ENCODE measurements around the gene HRCT1. TPM values are rescaled to one million over a fixed set of nuclear protein-coding genes. Genes with fewer than 3 reads are reported as not detected.

HRCT1 gene
- total RNA-seq, 1 experiment from 2014 or later, result 1.7 TPM

- TSS peak; percentile 58 for BruUV-seq (replicated peaks)
- DNase-seq (no peak), ATAC-seq (no peak)
- Histone ChIP-seq H3K36me3 (ENCODE audit: low read depth, low read length) (no peaks in the 10 kb centered on the region), H3K27me3 (ENCODE audit: low read length) (no peaks in the 10 kb centered on the region), H3K9me2 (replicated peaks; ENCODE audit: low read length) (no peaks in the 10 kb centered on the region), H3K4me2 (ENCODE audit: low read length) (peak overlapping the region; percentile 83), H3K27ac (ENCODE audit: low read length) (peak overlapping the region; percentile 99), H3K4me1 (ENCODE audit: insufficient read depth, low read length) (peaks cover 36% of the 10 kb centered on the region), H3K4me3 (ENCODE audit: low read length) (no peak overlapping the region), H3F3A (ENCODE audit: low read length, unreplicated experiment) (peaks cover 8% of the 10 kb centered on the region), H2AFZ (ENCODE audit: low read length) (no peak overlapping the region), H3K9ac (ENCODE audit: low read length) (peak overlapping the region; percentile 39), H3K9me3 (ENCODE audit: low read length) (no peaks in the 10 kb centered on the region), H3K79me2 (ENCODE audit: low read length) (no peaks in the 10 kb centered on the region), H4K20me1 (ENCODE audit: low read length) (no peaks in the 10 kb centered on the region)
- ChIA-PET CTCF (interaction anchor here (0.6 kb wide), 1 partner anchor 22 kb away, joined by 6 read pairs; no protein-coding TSS in a partner anchor), POLR2A (ENCODE audit: unreplicated experiment) (no interaction called here)
- no peak for TF ChIP-seq EZH2phosphoT487 (IDR thresholded peaks at IDR 0.05; ENCODE audit: borderline replicate concordance, low read length)
- no peak for TF ChIP-seq EZH2 (IDR thresholded peaks at IDR 0.05; ENCODE audit: low read length, unreplicated experiment)
- TF ChIP-seq, protein P1, sequence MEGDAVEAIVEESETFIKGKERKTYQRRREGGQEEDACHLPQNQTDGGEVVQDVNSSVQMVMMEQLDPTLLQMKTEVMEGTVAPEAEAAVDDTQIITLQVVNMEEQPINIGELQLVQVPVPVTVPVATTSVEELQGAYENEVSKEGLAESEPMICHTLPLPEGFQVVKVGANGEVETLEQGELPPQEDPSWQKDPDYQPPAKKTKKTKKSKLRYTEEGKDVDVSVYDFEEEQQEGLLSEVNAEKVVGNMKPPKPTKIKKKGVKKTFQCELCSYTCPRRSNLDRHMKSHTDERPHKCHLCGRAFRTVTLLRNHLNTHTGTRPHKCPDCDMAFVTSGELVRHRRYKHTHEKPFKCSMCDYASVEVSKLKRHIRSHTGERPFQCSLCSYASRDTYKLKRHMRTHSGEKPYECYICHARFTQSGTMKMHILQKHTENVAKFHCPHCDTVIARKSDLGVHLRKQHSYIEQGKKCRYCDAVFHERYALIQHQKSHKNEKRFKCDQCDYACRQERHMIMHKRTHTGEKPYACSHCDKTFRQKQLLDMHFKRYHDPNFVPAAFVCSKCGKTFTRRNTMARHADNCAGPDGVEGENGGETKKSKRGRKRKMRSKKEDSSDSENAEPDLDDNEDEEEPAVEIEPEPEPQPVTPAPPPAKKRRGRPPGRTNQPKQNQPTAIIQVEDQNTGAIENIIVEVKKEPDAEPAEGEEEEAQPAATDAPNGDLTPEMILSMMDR (conservative IDR thresholded peaks at IDR 0.05; ENCODE audit: low read depth, low read length), result no peak
- intact Hi-C loops (cut with micrococcal nuclease), result no loop called here
Observed at GRCh38 chr9:35923598-35923926, 17.6 kb downstream of the HRCT1 start.

DNA sequence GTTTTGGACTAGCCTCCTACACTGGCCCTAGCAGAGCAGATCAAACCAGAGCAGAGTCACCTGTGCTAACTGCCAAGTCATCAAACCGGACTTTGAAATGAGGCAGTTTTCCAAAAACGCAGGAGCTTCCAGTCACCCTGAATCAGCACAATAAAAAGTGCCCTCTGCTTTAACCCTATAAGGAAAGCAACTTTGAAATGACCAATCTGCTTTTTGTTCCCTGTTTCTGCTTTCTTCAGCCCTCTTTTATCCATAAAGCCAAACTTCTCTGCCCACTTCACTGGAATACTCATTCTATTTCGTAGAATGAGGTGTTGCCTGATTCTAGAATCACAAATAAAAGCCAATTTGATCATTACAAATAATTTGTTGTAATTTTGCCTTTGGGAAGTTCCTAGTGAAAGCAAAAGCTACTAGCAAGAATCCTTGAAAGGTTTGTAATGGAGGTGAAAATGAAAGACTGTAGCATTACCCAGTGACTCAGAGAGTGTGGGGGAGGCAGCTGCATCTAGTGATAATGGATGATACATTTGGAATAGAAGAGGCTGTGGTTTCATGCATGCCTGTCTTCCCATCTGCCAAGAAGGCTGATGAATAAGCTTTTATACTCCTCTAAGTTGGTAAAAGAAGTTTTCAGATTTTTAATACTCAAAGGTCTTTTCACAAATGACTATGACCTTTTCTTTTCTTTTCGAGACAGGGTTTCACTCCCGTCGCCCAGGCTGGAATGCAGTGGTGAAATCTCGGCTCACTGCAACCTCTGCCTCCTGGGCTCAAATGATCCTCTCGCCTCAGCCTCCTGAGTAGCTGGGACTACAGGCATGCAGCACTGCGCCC lies 18.1 kb downstream of the HRCT1 start:
- peak; percentile 94 for ATAC-seq
- Histone ChIP-seq H3K36me3 (ENCODE audit: low read depth, low read length) (no peaks in the 10 kb centered on the region), H3K27me3 (ENCODE audit: low read length) (no peaks in the 10 kb centered on the region), H3K4me1 (ENCODE audit: insufficient read depth, low read length) (peaks cover 36% of the 10 kb centered on the region), H3K9ac (ENCODE audit: low read length) (peak overlapping the region; percentile 86), H3K27ac (ENCODE audit: low read length) (peak overlapping the region; percentile 99), H3F3A (ENCODE audit: low read length, unreplicated experiment) (peaks cover 8% of the 10 kb centered on the region), H3K9me2 (replicated peaks; ENCODE audit: low read length) (no peaks in the 10 kb centered on the region), H4K20me1 (ENCODE audit: low read length) (no peaks in the 10 kb centered on the region), H3K9me3 (ENCODE audit: low read length) (no peaks in the 10 kb centered on the region), H3K4me2 (ENCODE audit: low read length) (peak overlapping the region; percentile 83), H3K4me3 (ENCODE audit: low read length) (peak overlapping the region; percentile 49), H2AFZ (ENCODE audit: low read length) (peak overlapping the region; percentile 47), H3K79me2 (ENCODE audit: low read length) (no peaks in the 10 kb centered on the region)
- peak; percentile 95 for DNase-seq
- TF ChIP-seq EZH2 (IDR thresholded peaks at IDR 0.05; ENCODE audit: low read length, unreplicated experiment), result no peak
- no peak for TF ChIP-seq EZH2phosphoT487 (IDR thresholded peaks at IDR 0.05; ENCODE audit: borderline replicate concordance, low read length)
- TF ChIP-seq, protein P1 (conservative IDR thresholded peaks at IDR 0.05; ENCODE audit: low read depth, low read length), result no peak
- intact Hi-C loops (cut with micrococcal nuclease), result no loop called here
- no TSS peak for BruUV-seq (replicated peaks)
- ChIA-PET CTCF (interaction anchor here (0.6 kb wide), 1 partner anchor 21 kb away, joined by 6 read pairs; no protein-coding TSS in a partner anchor), POLR2A (ENCODE audit: unreplicated experiment) (interaction anchor here (0.6 to 0.7 kb wide), 3 partner anchors 160 to 533 kb away, joined by 3 to 5 read pairs (median 4); no protein-coding TSS in a partner anchor)
